ENCODE data around the gene ATP2A2. TPM values are rescaled to one million over a fixed set of nuclear protein-coding genes. Genes with fewer than 3 reads are reported as not detected.

ATP2A2 gene
- total and polyA plus RNA-seq, 2 donors (not counting 1 experiment from before 2014, with no cell fraction given) = 35.3 to 68.2 TPM

- no peaks in the 10 kb centered on the region for H3K27me3 Mint-ChIP-seq
- Histone ChIP-seq H3K4me3 (ENCODE audit: control extremely low read depth in 1 of 5, extremely low read depth in 1 of 5, insufficient read depth in 1 of 5, low read depth in 2 of 5, low read length in 4 of 5) (no peak overlapping the region), H4K20me1 (ENCODE audit: control insufficient read depth, insufficient read depth, low read length, poor library complexity, severe bottlenecking) (peaks cover 11% of the 10 kb centered on the region), H3K27me3 (replicated peaks in 1 of 4; ENCODE audit: control extremely low read depth in 1 of 4, control insufficient read depth in 3 of 4, insufficient read depth in 4 of 4, low read length in 3 of 4) (no peaks in the 10 kb centered on the region), H3K79me2 (ENCODE audit: control insufficient read depth, insufficient read depth, low read length) (peaks cover 9% of the 10 kb centered on the region), H3K9me3 (ENCODE audit: control extremely low read depth in 1 of 3, control insufficient read depth in 2 of 3, insufficient read depth in 1 of 3, low read length in 2 of 3) (no peaks in the 10 kb centered on the region), H3K27ac (ENCODE audit: low read length in 2 of 2) (no peak overlapping the region), H3K4me2 (replicated peaks; ENCODE audit: low read depth, low read length, poor library complexity, severe bottlenecking) (no peak overlapping the region), H3K36me3 (replicated peaks in 1 of 2; ENCODE audit: control extremely low read depth in 1 of 2, control insufficient read depth in 1 of 2, extremely low read depth in 1 of 2, insufficient read depth in 2 of 2, low read length in 1 of 2) (peaks cover 35 to 91% of the 10 kb centered on the region in 2 experiments), H3K4me1 (ENCODE audit: control insufficient read depth in 2 of 2, insufficient read depth in 2 of 2, low read length in 2 of 2) (no peaks in the 10 kb centered on the region), H2AFZ (ENCODE audit: insufficient read depth, low read depth, low read length, poor library complexity, severe bottlenecking) (no peak overlapping the region), H3K9ac (ENCODE audit: low read length) (no peak overlapping the region)
- TF ChIP-seq CTCF (IDR thresholded peaks at IDR 0.05) (no peak), EZH2 (IDR thresholded peaks at IDR 0.05; ENCODE audit: borderline replicate concordance, insufficient read depth, low read depth, low read length, poor library complexity, severe bottlenecking) (no peak)
- no peak overlapping the region for H3K27ac Mint-ChIP-seq
- no peak for DNase-seq
- ChIA-PET CTCF (interaction anchor here (1.1 to 2.1 kb wide), 3 partner anchors 19 to 101 kb away, joined by 3 to 13 read pairs (median 3); no protein-coding TSS in a partner anchor), POLR2A (no interaction called here)
- no peak overlapping the region for H3K4me3 Mint-ChIP-seq
- H3K4me1 Mint-ChIP-seq = no peaks in the 10 kb centered on the region
- no peak for ATAC-seq (ENCODE audit: low read depth)
- intact Hi-C loops (cut with micrococcal nuclease) = no loop called here
- no peaks in the 10 kb centered on the region for H3K9me3 Mint-ChIP-seq (ENCODE audit: insufficient read depth)
Measured at GRCh38 chr12:110330544-110330943, 49.5 kb downstream of the ATP2A2 start.

GRCh38 chr12:110333201-110333600 lies 52.2 kb downstream of the ATP2A2 start:
- Histone ChIP-seq H3K9ac (ENCODE audit: low read length) (no peak overlapping the region), H3K79me2 (ENCODE audit: control insufficient read depth, insufficient read depth, low read length) (peaks cover 3% of the 10 kb centered on the region), H3K27me3 (replicated peaks in 1 of 4; ENCODE audit: control extremely low read depth in 1 of 4, control insufficient read depth in 3 of 4, insufficient read depth in 4 of 4, low read length in 3 of 4) (no peaks in the 10 kb centered on the region), H4K20me1 (ENCODE audit: control insufficient read depth, insufficient read depth, low read length, poor library complexity, severe bottlenecking) (peaks cover 2% of the 10 kb centered on the region), H3K4me3 (ENCODE audit: control extremely low read depth in 1 of 5, extremely low read depth in 1 of 5, insufficient read depth in 1 of 5, low read depth in 2 of 5, low read length in 4 of 5) (no peak overlapping the region), H3K4me1 (ENCODE audit: control insufficient read depth in 2 of 2, insufficient read depth in 2 of 2, low read length in 2 of 2) (no peaks in the 10 kb centered on the region), H3K27ac (ENCODE audit: low read length in 2 of 2) (no peak overlapping the region), H3K4me2 (replicated peaks; ENCODE audit: low read depth, low read length, poor library complexity, severe bottlenecking) (no peak overlapping the region), H3K9me3 (ENCODE audit: control extremely low read depth in 1 of 3, control insufficient read depth in 2 of 3, insufficient read depth in 1 of 3, low read length in 2 of 3) (no peaks in the 10 kb centered on the region), H2AFZ (ENCODE audit: insufficient read depth, low read depth, low read length, poor library complexity, severe bottlenecking) (no peak overlapping the region), H3K36me3 (replicated peaks in 1 of 2; ENCODE audit: control extremely low read depth in 1 of 2, control insufficient read depth in 1 of 2, extremely low read depth in 1 of 2, insufficient read depth in 2 of 2, low read length in 1 of 2) (peaks cover 44 to 91% of the 10 kb centered on the region in 2 experiments)
- ChIA-PET CTCF (no interaction called here), POLR2A (no interaction called here)
- Mint-ChIP-seq H3K27me3 (no peaks in the 10 kb centered on the region), H3K27ac (no peak overlapping the region), H3K9me3 (ENCODE audit: insufficient read depth) (no peaks in the 10 kb centered on the region), H3K4me1 (peaks cover 4% of the 10 kb centered on the region), H3K4me3 (no peak overlapping the region)
- DNase-seq = no peak
- ATAC-seq (ENCODE audit: low read depth) = no peak
- TF ChIP-seq CTCF (IDR thresholded peaks at IDR 0.05) (no peak), EZH2 (IDR thresholded peaks at IDR 0.05; ENCODE audit: borderline replicate concordance, insufficient read depth, low read depth, low read length, poor library complexity, severe bottlenecking) (no peak)
- intact Hi-C loops (cut with micrococcal nuclease) = no loop called here

Data from B cell (primary cell).